IMR-90 (cell line): ENCODE measurements around the gene ZNF593OS. TPM values are rescaled to one million over a fixed set of nuclear protein-coding genes. Genes with fewer than 3 reads are reported as not detected.

ENCODE experiments used
- ATAC-seq: fragments of 200-7000 bp; cut with Tn5 transposase; 2 replicates; pipeline ENCODE4 v1.9.1; 2020; ENCODE audit warnings: low read depth, mild to moderate bottlenecking, moderate library complexity
- BruUV-seq: library from RNA; stranded (reverse); fragments of 400-500 nt; replicated peaks from 2 replicates; lab custom pipeline; 2021; lab: Mats Ljungman, UMichigan
- CTCF ChIA-PET: fragments of 300-600 bp; formaldehyde crosslinking; extraction: SDS; loops from one replicate; lab custom pipeline; 2021; ENCODE audit warnings: antibody characterized with exemption; lab: Yijun Ruan, JAX
- POLR2A ChIA-PET: fragments of 300-600 bp; sonication (Branson Sonifier 250); formaldehyde crosslinking; loops from one replicate; lab custom pipeline; 2022; ENCODE audit warnings: antibody characterized with exemption; ENCODE audit not compliant: unreplicated experiment; lab: Charles Lee
- DNase-seq: peaks from one replicate; pipeline ENCODE4 v3.0.0; 2013
- H2AFZ ChIP-seq: replicated peaks from 2 replicates; pipeline ENCODE3; 2013; ENCODE audit warnings: low read length, mild to moderate bottlenecking; ENCODE audit not compliant: poor library complexity
- H2AK5ac ChIP-seq: 2 replicates; pipeline ENCODE4 v1.6.1; 2013; ENCODE audit warnings: low read depth, low read length, inconsistent platforms
- H2AK9ac ChIP-seq: replicated peaks from 2 replicates; pipeline ENCODE3; 2013; ENCODE audit warnings: mild to moderate bottlenecking, low read depth, low read length, moderate library complexity; ENCODE audit not compliant: poor library complexity
- H2BK120ac ChIP-seq: 2 replicates; pipeline ENCODE4 v1.6.1; 2013; ENCODE audit warnings: low read depth, low read length, inconsistent platforms
- H2BK15ac ChIP-seq: 3 replicates; pipeline ENCODE4 v1.6.1; 2013; ENCODE audit warnings: low read depth, low read length, inconsistent platforms
- H2BK20ac ChIP-seq: 2 replicates; pipeline ENCODE4 v1.6.1; 2013; ENCODE audit warnings: low read depth, mild to moderate bottlenecking, inconsistent platforms, low read length, moderate library complexity
- H2BK5ac ChIP-seq: 2 replicates; pipeline ENCODE4 v1.6.1; 2013; ENCODE audit warnings: mild to moderate bottlenecking, low read depth, low read length, inconsistent platforms; ENCODE audit not compliant: poor library complexity, severe bottlenecking
- H3K14ac ChIP-seq: replicated peaks from 2 replicates; pipeline ENCODE4 v1.6.1; 2013; ENCODE audit warnings: low read depth, low read length, inconsistent platforms
- H3K18ac ChIP-seq: 2 replicates; pipeline ENCODE4 v1.6.1; 2013; ENCODE audit warnings: low read depth, low read length, control low read depth
- H3K23ac ChIP-seq: 2 replicates; pipeline ENCODE4 v1.6.1; 2013; ENCODE audit warnings: low read depth, low read length, inconsistent platforms
- H3K27ac ChIP-seq: 2 replicates; pipeline ENCODE4 v1.5.1; 2013; ENCODE audit warnings: mild to moderate bottlenecking, control low read depth, low read length; ENCODE audit not compliant: insufficient read depth
- H3K27me3 ChIP-seq: 2 replicates; pipeline ENCODE4 v1.6.1; 2013; ENCODE audit warnings: low read length; ENCODE audit not compliant: control insufficient read depth, insufficient read depth
- H3K36me3 ChIP-seq: 2 replicates; pipeline ENCODE4 v1.6.1; 2013; ENCODE audit warnings: low read length, mixed read lengths; ENCODE audit not compliant: control insufficient read depth, insufficient read depth
- H3K4ac ChIP-seq: 2 replicates; pipeline ENCODE4 v1.6.1; 2013; ENCODE audit warnings: low read depth, low read length, inconsistent platforms
- H3K4me1 ChIP-seq: 2 replicates; pipeline ENCODE4 v1.6.1; 2013; ENCODE audit warnings: low read length, mixed read lengths; ENCODE audit not compliant: control insufficient read depth, insufficient read depth
- H3K4me2 ChIP-seq: 2 replicates; pipeline ENCODE4 v1.6.1; 2013; ENCODE audit warnings: low read depth, mild to moderate bottlenecking, control low read depth, low read length, moderate library complexity
- H3K4me3 ChIP-seq: 2 replicates; pipeline ENCODE4 v1.5.1; 2013; ENCODE audit warnings: low read depth, mild to moderate bottlenecking, control low read depth, low read length, moderate library complexity; ENCODE audit not compliant: insufficient read depth
- H3K56ac ChIP-seq: 2 replicates; pipeline ENCODE4 v1.6.1; 2013; ENCODE audit warnings: low read length, inconsistent platforms; ENCODE audit not compliant: insufficient read depth; ENCODE audit errors: extremely low read depth
- H3K79me1 ChIP-seq, 2 experiments: 2 replicates each; pipeline ENCODE4 v1.6.1; 2013; ENCODE audit warnings: low read length in 2 of 2, inconsistent platforms in 1 of 2, low read depth in 1 of 2
- H3K9ac ChIP-seq: 2 replicates; pipeline ENCODE4 v1.6.1; 2013; ENCODE audit warnings: low read depth, low read length, control low read depth
- H3K9me1 ChIP-seq: 2 replicates; pipeline ENCODE4 v1.6.1; 2013; ENCODE audit warnings: low read length, inconsistent platforms; ENCODE audit not compliant: insufficient read depth
- H3K9me3 ChIP-seq: 2 replicates; pipeline ENCODE4 v1.6.1; 2013; ENCODE audit warnings: low read length; ENCODE audit not compliant: control insufficient read depth, insufficient read depth
- H4K20me1 ChIP-seq: 2 replicates; pipeline ENCODE4 v1.6.1; 2013; ENCODE audit warnings: low read length, inconsistent platforms; ENCODE audit not compliant: insufficient read depth
- H4K5ac ChIP-seq: 2 replicates; pipeline ENCODE4 v1.6.1; 2013; ENCODE audit warnings: mild to moderate bottlenecking, low read depth, low read length, control low read depth
- H4K8ac ChIP-seq, 2 experiments: 2 replicates each; pipeline ENCODE4 v1.6.1; 2013; ENCODE audit warnings: low read depth in 2 of 2, low read length in 2 of 2, control low read depth in 1 of 2, inconsistent platforms in 1 of 2
- H4K91ac ChIP-seq: 2 replicates; pipeline ENCODE4 v1.6.1; 2013; ENCODE audit warnings: low read depth, low read length, inconsistent platforms; ENCODE audit not compliant: insufficient read depth
- BHLHE40 ChIP-seq: fragments of 150-350 bp; IDR thresholded peaks from 2 replicates; pipeline ENCODE4 v1.6.1; 2016; ENCODE audit warnings: mild to moderate bottlenecking, low read depth, low read length
- CEBPB ChIP-seq: IDR thresholded peaks from 2 replicates; pipeline ENCODE4 v1.6.1; 2012; ENCODE audit warnings: low read depth, low read length, improper control_type of control experiment
- CHD1 ChIP-seq: IDR thresholded peaks from 2 replicates; pipeline ENCODE4 v1.6.1; 2012; ENCODE audit warnings: low read depth, low read length, improper control_type of control experiment
- FOS ChIP-seq: fragments of 150-350 bp; IDR thresholded peaks from 2 replicates; pipeline ENCODE4 v1.6.1; 2016; ENCODE audit warnings: low read depth, low read length
- MAZ ChIP-seq: IDR thresholded peaks from 2 replicates; pipeline ENCODE4 v1.6.1; 2012; ENCODE audit warnings: low read depth, mild to moderate bottlenecking, low read length, improper control_type of control experiment, moderate library complexity, borderline replicate concordance
- MXI1 ChIP-seq: IDR thresholded peaks from 2 replicates; pipeline ENCODE4 v1.6.1; 2012; ENCODE audit warnings: low read depth, mild to moderate bottlenecking, low read length, moderate library complexity, borderline replicate concordance
- NFE2L2 ChIP-seq: fragments of 150-350 bp; IDR thresholded peaks from 2 replicates; pipeline ENCODE4 v1.6.1; 2016; ENCODE audit warnings: low read depth, mild to moderate bottlenecking, low read length
- POLR2A ChIP-seq: IDR thresholded peaks from 2 replicates; pipeline ENCODE4 v1.6.1; 2012; ENCODE audit warnings: mild to moderate bottlenecking, low read depth, low read length
- RAD21 ChIP-seq: IDR thresholded peaks from 2 replicates; pipeline ENCODE4 v1.6.1; 2012; ENCODE audit warnings: low read length, improper control_type of control experiment
- RCOR1 ChIP-seq: IDR thresholded peaks from 2 replicates; pipeline ENCODE4 v1.6.1; 2012; ENCODE audit warnings: mild to moderate bottlenecking, low read length, improper control_type of control experiment; ENCODE audit not compliant: insufficient replicate concordance
- SMC3 ChIP-seq: fragments of 150-350 bp; IDR thresholded peaks from 2 replicates; pipeline ENCODE4 v1.6.1; 2016; ENCODE audit warnings: low read depth, mild to moderate bottlenecking, antibody characterized with exemption, low read length, moderate library complexity
- WGBS, 2 experiments: methylation state at CpG; one replicate each; pipeline versions ENCODE4 v1.1.5 to v1.1.7; 2013; ENCODE audit warnings: missing lambda C conversion rate in 2 of 2; ENCODE audit not compliant: insufficient read length in 1 of 2; ENCODE audit errors: extremely low coverage in 2 of 2; 5-methylcytosine and 5-hydroxymethylcytosine counted together
- dilution Hi-C: fragments of 300-500 bp; cut with HindIII; formaldehyde crosslinking; loops from one replicate; pipeline ENCODE4 v1.14.3; 2018; ENCODE audit warnings: low sequenced_read_pairs; ENCODE audit not compliant: unreplicated experiment
- in situ Hi-C: fragments of 300-500 bp; cut with MboI; formaldehyde crosslinking; loops from 3 replicates; pipeline ENCODE4 v1.14.3; 2019; ENCODE audit warnings: low sequenced_read_pairs, inconsistent platforms, mixed read lengths
- intact Hi-C: fragments of 100-400 bp; cut with micrococcal nuclease; formaldehyde crosslinking; loops from 2 replicates; pipeline ENCODE4 v1.10.0; 2022
- polyA plus RNA-seq, 3 experiments: library from polyadenylated mRNA; depleted of rRNA; stranded (reverse); fragments of >200 nt; gene quantifications; 2 replicates each; pipeline ENCODE4 v1.2.3, GENCODE V29; 2012; ENCODE audit warnings: low replicate concordance in 1 of 3
- total RNA-seq: library from RNA; depleted of rRNA; stranded (reverse); fragments of >200 nt; gene quantifications from 2 replicates; pipeline ENCODE4 v1.2.3, GENCODE V29; 2012
- TF ChIP-seq, protein P1 (sequence below): conservative IDR thresholded peaks from 2 replicates; pipeline ENCODE4 v1.5.1; 2012; ENCODE audit warnings: mild to moderate bottlenecking, low read depth, low read length, improper control_type of control experiment

ZNF593OS gene
- total and polyA plus RNA-seq, 2 of the 4 experiments (the other 2 are of a cell fraction) = not detected

DNA sequence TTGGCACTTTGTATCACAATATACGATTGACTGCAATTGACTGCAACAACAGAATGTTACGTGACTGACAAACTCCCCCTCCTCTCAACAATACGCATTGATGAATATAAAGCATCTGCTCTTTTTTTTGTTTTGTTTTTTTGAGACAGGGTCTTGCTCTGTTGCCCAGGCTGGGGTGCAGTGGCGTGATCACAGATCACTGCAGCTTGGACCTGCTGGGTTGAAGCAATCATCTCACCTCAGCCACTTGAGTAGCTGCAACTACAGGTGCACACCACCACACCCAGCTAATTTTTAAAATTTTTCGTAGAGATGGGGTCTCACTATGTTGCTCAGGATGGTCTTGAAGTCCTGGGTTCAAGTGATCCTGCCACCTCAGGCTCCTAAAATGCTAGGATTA lies 41.1 kb upstream of the ZNF593OS start:
- CTCF ChIA-PET = interaction anchor here (1.0 kb wide), 2 partner anchors 10 to 21 kb away, joined by 3 to 7 read pairs; partner anchors contain the start of gene CEP85
- no peak overlapping the region for H2BK120ac ChIP-seq
- intact Hi-C loops = no loop called here

More for the DNA sequence above, 41.1 kb upstream of the ZNF593OS start:
- Histone ChIP-seq H3K36me3 (no peaks in the 10 kb centered on the region), H3K9me3 (no peaks in the 10 kb centered on the region), H4K8ac (no peak overlapping the region), H3K79me1 (no peaks in the 10 kb centered on the region), H3K27me3 (peaks cover 38% of the 10 kb centered on the region), H2AK5ac (no peak overlapping the region), H2AK9ac (no peak overlapping the region), H3K56ac (no peak overlapping the region), H4K5ac (no peak overlapping the region), H3K23ac (no peak overlapping the region), H3K4me3 (no peak overlapping the region), H4K20me1 (no peaks in the 10 kb centered on the region), H2BK20ac (no peak overlapping the region), H3K4me2 (no peak overlapping the region), H3K14ac (no peak overlapping the region), H3K9ac (no peak overlapping the region), H3K4ac (no peak overlapping the region), H4K91ac (no peak overlapping the region), H3K9me1 (no peaks in the 10 kb centered on the region), H2BK5ac (no peak overlapping the region), H3K4me1 (no peaks in the 10 kb centered on the region), H3K27ac (no peak overlapping the region), H2AFZ (no peak overlapping the region), H2BK15ac (no peak overlapping the region), H3K18ac (no peak overlapping the region)
- POLR2A ChIA-PET = no interaction called here
- TF ChIP-seq CHD1 = no peak
- no peak for TF ChIP-seq MAZ
- TF ChIP-seq BHLHE40 = no peak
- no peak for TF ChIP-seq MXI1
- TF ChIP-seq, protein P1, sequence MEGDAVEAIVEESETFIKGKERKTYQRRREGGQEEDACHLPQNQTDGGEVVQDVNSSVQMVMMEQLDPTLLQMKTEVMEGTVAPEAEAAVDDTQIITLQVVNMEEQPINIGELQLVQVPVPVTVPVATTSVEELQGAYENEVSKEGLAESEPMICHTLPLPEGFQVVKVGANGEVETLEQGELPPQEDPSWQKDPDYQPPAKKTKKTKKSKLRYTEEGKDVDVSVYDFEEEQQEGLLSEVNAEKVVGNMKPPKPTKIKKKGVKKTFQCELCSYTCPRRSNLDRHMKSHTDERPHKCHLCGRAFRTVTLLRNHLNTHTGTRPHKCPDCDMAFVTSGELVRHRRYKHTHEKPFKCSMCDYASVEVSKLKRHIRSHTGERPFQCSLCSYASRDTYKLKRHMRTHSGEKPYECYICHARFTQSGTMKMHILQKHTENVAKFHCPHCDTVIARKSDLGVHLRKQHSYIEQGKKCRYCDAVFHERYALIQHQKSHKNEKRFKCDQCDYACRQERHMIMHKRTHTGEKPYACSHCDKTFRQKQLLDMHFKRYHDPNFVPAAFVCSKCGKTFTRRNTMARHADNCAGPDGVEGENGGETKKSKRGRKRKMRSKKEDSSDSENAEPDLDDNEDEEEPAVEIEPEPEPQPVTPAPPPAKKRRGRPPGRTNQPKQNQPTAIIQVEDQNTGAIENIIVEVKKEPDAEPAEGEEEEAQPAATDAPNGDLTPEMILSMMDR = no peak
- no peak for TF ChIP-seq RAD21
- TF ChIP-seq POLR2A = no peak
- TF ChIP-seq RCOR1 = no peak
- no peak for TF ChIP-seq FOS
- no peak for TF ChIP-seq CEBPB
- TF ChIP-seq SMC3 = no peak
- no peak for TF ChIP-seq NFE2L2
- in situ Hi-C loops = no loop called here
- BruUV-seq = no TSS peak
- no CpG with 5 or more reads among the region's 5 CpGs for WGBS, 2 experiments
- dilution Hi-C loops = no loop called here
- ATAC-seq = no peak
- no peak for DNase-seq
